Kidney glomerular epithelial cell (primary cell): ENCODE measurements around the gene RIOX2.
"Not testable (repeated sequence)": the region's sequence is repeated elsewhere in the genome, so short reads cannot be mapped to it uniquely, and the experiment has no call there.

Source experiments
- DNase-seq: peaks from one replicate; lab custom pipeline; 2025; lab: John Stamatoyannopoulos, UW

The RIOX2 gene

DNA sequence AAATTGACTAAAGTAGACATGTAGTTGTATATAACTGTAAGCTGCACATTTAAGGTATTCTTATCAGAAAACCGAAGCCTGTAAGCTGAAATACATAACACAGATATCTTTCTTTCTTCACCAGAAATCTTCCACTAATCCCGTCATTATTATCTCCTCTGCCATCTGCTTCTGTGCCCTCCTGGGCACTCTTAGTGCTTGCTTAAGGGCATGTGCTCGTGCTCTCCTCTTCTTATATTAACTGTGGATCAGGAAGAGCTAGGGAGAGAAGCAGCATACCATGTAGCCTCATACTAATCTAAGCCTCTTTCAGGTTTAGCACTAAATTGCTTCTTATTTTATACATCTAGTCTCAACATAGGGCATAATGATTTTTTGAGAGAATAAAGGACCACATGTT lies 60.8 kb downstream of the RIOX2 start:
- no peak for DNase-seq

DNA sequence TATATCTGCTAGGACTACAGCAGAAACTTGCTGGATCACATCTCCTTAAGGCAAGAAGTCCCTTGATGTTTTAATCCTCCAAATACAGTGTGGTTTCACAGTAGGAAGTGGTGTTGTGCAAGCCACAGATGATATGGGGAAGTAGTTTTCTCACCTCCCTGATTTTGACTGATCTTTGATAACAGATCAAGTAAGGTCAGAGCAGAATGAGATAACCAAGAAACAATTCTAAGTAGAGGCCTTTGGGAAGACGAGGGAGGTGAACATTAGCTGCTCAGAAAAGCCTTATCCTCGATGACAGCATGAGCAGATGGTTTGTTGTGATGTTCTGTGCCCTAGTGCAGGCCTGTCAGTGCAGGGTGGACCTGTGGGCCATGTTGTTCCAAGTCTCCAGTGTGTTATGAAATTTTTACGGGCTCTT lies 61.3 kb downstream of the RIOX2 start:
- DNase-seq, result no peak

DNA sequence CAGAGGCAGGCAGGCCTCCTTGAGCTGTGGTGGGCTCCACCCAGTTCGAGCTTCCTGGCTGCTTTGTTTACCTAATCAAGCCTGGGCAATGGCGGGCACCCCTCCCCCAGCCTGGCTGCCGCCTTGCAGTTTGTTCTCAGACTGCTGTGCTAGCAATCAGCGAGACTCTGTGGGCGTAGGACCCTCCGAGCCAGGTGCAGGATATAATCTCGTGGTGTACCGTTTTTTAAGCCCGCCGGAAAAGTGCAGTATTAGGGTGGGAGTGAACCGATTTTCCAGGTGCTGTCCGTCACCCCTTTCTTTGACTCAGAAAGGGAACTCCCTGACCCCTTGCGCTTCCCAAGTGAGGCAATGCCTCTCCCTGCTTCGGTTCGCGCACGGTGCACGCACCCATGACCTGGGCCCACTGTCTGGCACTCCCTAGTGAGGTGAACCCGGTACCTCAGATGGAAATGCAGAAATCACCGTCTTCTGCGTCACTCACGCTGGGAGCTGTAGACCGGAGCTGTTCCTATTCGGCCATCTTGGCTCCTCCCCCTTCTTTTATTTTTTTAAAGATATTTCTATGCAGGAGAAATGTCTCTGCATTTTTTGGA lies 61.9 kb downstream of the RIOX2 start:
- not testable (repeated sequence) for DNase-seq

DNA sequence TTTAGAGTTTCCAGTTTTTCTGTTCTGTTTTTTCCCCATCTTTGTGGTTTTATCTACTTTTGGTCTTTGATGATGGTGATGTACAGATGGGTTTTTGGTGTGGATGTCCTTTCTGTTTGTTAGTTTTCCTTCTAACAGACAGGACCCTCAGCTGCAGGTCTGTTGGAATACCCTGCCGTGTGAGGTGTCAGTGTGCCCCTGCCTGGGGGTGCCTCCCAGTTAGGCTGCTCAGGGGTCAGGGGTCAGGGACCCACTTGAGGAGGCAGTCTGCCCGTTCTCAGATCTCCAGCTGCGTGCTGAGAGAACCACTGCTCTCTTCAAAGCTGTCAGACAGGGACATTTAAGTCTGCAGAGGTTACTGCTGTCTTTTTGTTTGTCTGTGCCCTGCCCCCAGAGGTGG lies 62.4 kb downstream of the RIOX2 start:
- DNase-seq, result not testable (repeated sequence)

DNA sequence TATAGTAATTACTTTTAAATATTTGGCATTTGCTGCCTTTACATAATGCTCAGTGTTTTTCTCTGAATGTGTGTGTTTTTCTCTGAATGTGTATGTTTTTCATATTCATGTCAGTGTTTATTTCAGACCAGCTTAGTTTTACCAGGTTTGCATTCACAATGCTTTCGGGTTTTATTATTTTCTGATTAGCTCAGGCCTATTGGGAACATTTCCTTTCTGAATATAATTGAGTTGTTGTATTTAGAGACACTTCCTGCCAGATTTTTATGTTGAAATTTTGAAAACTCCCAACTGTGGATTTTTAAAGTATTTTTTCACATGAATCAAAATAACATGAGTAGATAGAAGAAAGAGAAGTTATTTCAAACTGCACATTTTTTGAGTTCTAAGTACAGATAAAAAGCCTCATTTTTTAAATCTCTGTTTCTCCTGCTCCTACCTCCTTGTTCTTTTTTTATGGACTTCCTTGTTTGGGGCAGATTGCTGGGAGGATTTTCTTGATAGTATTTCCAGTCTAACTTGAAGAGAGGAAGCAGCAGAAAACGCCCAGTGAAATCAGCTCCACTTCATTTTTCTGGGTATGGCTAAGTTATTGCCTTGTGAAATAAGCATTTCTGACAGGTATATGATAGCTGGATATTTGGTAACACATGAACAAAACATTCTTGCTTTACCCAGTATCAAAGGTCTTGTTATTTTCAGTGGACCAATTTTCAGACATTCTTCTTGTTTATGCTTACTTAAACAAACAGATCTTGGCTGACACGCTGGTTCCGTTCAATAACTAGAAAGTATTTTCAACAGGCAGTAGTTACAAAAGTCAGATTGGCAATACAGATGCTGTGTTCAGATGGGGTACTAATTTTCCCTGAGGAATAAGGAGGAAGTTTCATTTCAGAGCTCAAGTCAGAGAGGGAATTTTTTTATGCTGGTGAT lies 70.7 kb downstream of the RIOX2 start:
- DNase-seq, result no peak

DNA sequence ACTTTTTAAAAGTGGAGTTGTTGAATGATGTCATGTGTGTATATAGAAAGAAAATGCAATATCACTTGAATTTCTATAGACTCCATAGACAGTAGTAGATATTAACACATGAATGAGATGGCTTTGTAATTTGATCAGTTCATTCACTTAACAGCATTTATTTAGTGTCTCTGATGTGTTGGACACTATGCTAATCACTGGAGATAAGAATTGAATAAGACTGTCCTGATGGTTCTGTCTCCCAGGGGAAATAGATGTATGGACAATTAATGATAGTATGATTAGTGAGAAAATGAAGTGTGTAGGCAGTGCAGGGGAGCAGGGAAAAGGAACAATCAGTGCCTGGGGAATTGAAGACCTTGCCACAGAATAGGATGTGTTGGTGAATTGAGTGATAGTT lies 72.9 kb downstream of the RIOX2 start:
- DNase-seq, result no peak

DNA sequence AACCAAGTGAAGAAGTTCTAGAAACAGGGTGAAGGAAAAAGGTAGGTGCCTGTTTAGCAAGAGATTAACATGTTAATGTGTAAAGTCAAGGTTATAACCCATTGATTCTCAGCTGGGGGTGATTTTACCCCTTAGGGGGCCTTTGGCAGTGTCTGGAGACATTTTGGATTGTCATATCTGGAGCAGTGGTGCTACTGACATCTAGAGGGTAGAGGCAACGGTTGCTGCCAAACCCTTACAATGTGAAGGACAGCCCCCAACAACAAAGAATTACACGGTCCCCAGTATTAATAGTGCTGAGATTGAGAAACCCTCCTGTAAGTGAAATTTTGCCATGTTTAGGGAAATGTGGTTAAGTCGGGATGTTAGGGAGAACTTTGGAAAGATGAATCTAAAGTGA lies 75.7 kb downstream of the RIOX2 start:
- DNase-seq, result no peak

DNA sequence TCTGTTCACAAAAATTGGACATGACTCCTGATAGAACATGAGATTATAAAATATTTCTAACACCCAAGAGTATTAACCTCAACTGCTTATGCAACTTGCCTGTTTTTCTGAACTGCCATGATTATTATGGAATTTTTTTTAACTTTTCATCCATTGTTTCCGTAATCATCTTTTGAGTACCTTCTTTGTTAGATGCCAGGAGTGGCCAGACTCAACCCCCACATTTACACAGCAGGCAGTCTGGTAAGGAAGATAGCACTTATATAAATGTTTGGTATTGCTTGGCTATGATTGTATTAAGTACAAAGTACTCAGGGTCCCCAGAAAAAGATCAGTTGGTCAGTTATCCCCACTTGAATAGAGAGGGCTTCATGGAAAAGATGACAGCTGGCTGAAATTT lies 76.1 kb downstream of the RIOX2 start:
- DNase-seq, result no peak

DNA sequence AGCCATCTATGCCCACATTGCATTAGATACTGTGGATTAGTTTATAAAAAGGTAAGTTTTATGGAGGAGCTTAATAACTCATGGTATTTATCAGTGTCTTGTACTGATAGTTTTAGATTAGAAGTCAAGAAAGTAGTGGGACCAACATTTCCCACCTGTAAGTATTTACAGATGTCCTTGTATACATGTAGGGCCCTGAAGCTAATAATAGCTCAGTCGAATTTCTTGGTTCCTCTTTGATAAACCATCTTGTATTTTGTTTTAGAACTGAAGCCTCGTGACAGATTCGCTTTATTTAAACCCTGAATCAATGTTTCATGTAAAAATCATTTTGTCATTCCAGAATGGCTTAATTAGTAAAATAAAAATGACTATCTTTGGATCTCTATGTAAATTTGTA lies 77.0 kb downstream of the RIOX2 start:
- DNase-seq, result no peak

DNA sequence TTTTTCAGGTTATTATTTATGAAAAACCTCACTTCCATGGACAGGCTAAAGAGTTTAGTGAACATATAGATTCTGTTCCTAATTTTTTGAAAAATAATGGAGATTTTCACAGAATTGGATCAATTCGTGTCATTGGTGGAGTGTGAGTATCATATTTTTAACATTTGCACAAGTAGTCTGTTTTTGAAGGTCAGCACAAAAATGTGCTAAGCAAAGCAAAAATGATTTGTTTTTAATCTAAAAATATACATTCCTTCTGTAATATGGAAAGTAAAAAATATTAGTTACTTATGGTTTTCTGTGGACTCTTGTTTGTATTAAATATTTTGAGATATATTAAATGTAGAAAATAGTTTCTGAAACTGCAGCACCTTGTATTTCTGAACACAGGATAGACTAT lies 79.4 kb downstream of the RIOX2 start:
- no peak for DNase-seq
